ENCODE measurements around the gene GYS1. TPM values are rescaled to one million over a fixed set of nuclear protein-coding genes. Genes with fewer than 3 reads are reported as not detected.

The GYS1 gene
- total RNA-seq, 6 experiments from 2014 or later, result 4.7 to 12.5 (median 8.9) TPM

DNA sequence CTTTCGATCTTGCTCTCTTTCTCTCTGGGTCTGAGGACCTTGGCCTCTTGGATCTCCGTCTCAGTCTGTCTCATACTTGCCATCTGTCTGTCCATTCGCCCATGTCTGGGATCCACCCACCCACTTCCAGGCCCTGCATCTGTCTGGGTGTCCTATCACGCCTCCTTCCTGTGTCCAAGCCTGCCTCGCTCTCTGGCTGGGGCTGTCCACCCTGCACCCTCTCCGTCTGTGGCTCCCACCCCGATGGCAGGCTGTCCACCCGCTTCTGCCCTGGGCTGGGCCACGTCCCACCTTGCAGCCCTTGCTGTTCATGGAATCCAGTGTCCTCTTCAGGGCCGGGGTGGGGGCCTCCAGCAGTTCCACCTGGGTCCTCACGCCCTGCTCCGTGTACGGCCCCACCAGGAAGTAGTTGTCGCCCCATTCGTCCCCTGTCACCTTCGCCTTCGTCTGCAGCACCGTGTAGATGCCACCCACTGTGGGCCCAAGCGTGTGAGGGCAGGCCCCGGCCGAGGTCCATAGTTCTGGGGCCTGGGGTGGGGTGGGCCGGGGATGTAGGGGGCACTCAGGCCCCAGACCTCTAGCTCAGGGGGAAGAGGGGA, 2.0 kb downstream of the GYS1 start:
- H3K36me3 ChIP-seq, result peaks cover 0 to 14% (median 0%) of the 10 kb centered on the region in 4 donors
- no peaks in the 10 kb centered on the region for H3K27me3 ChIP-seq
- H3K27ac ChIP-seq, result no peak overlapping the region
- no peak overlapping the region for H3K4me3 ChIP-seq
- DNase-seq (no peak), ATAC-seq (no peak)
- intact Hi-C loops (cut with DNase I), result no loop called here
- 89% methylated on average over 4 of the region's 22 CpGs for WGBS (ENCODE audit: insufficient coverage, low coverage, low lambda C conversion rate, missing lambda C conversion rate)
- peaks cover 0 to 18% (median 11%) of the 10 kb centered on the region in 4 donors for H3K4me1 ChIP-seq
- no peaks in the 10 kb centered on the region for H3K9me3 ChIP-seq
- TF ChIP-seq, protein P1, sequence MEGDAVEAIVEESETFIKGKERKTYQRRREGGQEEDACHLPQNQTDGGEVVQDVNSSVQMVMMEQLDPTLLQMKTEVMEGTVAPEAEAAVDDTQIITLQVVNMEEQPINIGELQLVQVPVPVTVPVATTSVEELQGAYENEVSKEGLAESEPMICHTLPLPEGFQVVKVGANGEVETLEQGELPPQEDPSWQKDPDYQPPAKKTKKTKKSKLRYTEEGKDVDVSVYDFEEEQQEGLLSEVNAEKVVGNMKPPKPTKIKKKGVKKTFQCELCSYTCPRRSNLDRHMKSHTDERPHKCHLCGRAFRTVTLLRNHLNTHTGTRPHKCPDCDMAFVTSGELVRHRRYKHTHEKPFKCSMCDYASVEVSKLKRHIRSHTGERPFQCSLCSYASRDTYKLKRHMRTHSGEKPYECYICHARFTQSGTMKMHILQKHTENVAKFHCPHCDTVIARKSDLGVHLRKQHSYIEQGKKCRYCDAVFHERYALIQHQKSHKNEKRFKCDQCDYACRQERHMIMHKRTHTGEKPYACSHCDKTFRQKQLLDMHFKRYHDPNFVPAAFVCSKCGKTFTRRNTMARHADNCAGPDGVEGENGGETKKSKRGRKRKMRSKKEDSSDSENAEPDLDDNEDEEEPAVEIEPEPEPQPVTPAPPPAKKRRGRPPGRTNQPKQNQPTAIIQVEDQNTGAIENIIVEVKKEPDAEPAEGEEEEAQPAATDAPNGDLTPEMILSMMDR (IDR thresholded peaks at IDR 0.05), result no peak
- no peak for TF ChIP-seq POLR2A (IDR thresholded peaks at IDR 0.05)

- no peak for DNase-seq
Observed at GRCh38 chr19:48990400-48990799, 2.7 kb downstream of the GYS1 start.

DNA sequence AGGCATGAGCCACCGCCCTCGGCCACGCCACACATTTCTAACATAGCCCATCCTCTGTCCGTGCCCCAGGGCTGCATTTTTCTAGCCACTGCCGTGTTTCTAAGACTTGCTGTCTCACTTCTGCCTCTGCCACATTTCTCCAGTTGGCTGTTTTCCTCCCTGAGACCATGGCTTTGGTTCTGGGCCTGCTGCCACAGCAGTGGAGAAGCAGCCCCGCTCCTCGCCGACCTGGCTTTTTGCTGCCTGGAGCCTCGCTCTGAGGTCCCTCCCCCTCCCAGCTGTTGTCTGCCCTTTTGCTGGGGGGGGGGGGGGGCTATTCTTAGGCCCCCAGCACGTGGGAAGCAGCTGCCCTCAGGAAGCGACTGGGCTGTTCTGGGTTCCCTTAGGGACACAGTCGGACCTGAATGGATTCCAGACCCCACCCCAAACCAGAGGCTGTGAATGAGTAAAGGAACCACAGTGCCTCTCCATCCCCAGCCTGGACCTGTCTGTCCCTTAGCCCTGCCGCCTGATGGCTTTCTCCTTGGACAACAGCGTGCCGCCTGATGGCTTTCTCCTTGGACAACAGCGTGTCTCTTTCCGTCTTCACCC, 3.3 kb downstream of the GYS1 start:
- H3K27me3 ChIP-seq, result no peaks in the 10 kb centered on the region
- peaks cover 0 to 18% (median 10%) of the 10 kb centered on the region in 4 donors for H3K4me1 ChIP-seq
- H3K4me3 ChIP-seq, result no peak overlapping the region
- no peak overlapping the region for H3K27ac ChIP-seq
- TF ChIP-seq, protein P1 (IDR thresholded peaks at IDR 0.05), result no peak
- no peak for TF ChIP-seq POLR2A (IDR thresholded peaks at IDR 0.05)
- ATAC-seq (no peak), DNase-seq (no peak)
- H3K9me3 ChIP-seq, result no peaks in the 10 kb centered on the region
- intact Hi-C loops (cut with DNase I), result no loop called here
- H3K36me3 ChIP-seq, result peaks cover 0 to 27% (median 2%) of the 10 kb centered on the region in 4 donors
- WGBS (ENCODE audit: insufficient coverage, low coverage, low lambda C conversion rate, missing lambda C conversion rate), result 93% methylated on average over 10 of the region's 17 CpGs

More at GRCh38 chr19:48990400-48990799, 2.7 kb downstream of the GYS1 start:
- peaks cover 0 to 18% (median 11%) of the 10 kb centered on the region in 4 donors for H3K4me1 ChIP-seq
- H3K36me3 ChIP-seq, result peaks cover 0 to 21% (median 0%) of the 10 kb centered on the region in 4 donors
- H3K27me3 ChIP-seq, result no peaks in the 10 kb centered on the region
- ATAC-seq, result no peak
- 73% methylated on average over 4 of the region's 4 CpGs for WGBS (ENCODE audit: insufficient coverage, low coverage, low lambda C conversion rate, missing lambda C conversion rate)
- H3K4me3 ChIP-seq, result no peak overlapping the region
- H3K27ac ChIP-seq, result no peak overlapping the region
- no peak for TF ChIP-seq POLR2A (IDR thresholded peaks at IDR 0.05)
- TF ChIP-seq, protein P1 (IDR thresholded peaks at IDR 0.05), result no peak
- H3K9me3 ChIP-seq, result no peaks in the 10 kb centered on the region
- intact Hi-C loops (cut with DNase I), result no loop called here

DNA sequence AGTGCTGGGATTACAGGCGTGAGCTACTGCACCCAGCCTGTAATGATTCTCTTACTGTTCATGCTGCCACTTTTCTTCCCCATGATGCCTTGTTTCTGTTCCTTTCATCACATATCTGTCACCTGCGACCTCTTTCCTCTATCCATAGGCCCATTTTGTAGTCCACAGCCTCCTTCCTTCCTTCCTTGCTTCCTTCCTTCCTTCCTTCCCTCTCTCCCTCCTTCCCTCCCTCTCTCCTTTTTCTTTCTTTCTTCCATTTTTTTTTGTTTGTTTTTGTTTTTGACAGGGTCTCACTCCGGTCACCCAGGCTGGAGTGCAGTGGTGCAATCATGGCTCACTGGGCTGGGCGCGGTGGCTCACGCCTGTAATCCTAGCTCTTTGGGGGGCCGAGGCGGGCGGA, 4.2 kb downstream of the GYS1 start:
- Histone ChIP-seq H3K9me3 (no peaks in the 10 kb centered on the region), H3K36me3 (peaks cover 0 to 36% (median 5%) of the 10 kb centered on the region in 4 donors), H3K4me3 (no peak overlapping the region), H3K4me1 (peaks cover 0 to 11% (median 5%) of the 10 kb centered on the region in 4 donors), H3K27me3 (no peaks in the 10 kb centered on the region), H3K27ac (no peak overlapping the region)
- DNase-seq (no peak), ATAC-seq (no peak)
- intact Hi-C loops (cut with DNase I), result no loop called here
- no peak for TF ChIP-seq POLR2A (IDR thresholded peaks at IDR 0.05)
- TF ChIP-seq, protein P1 (IDR thresholded peaks at IDR 0.05), result no peak
- 92% methylated on average over 9 of the region's 9 CpGs for WGBS (ENCODE audit: insufficient coverage, low coverage, low lambda C conversion rate, missing lambda C conversion rate)
